GM21447 (cell line): ENCODE results near the gene ZNF653.
"Not testable (repeated sequence)": the region's sequence is repeated elsewhere in the genome, so short reads cannot be mapped to it uniquely, and the experiment has no call there.

Experiments used
- ATAC-seq: cut with Tn5 transposase; IDR thresholded peaks from one replicate; pipeline ENCODE4 v1.9.1; 2021; ENCODE audit not compliant: unreplicated experiment

The ZNF653 gene

DNA sequence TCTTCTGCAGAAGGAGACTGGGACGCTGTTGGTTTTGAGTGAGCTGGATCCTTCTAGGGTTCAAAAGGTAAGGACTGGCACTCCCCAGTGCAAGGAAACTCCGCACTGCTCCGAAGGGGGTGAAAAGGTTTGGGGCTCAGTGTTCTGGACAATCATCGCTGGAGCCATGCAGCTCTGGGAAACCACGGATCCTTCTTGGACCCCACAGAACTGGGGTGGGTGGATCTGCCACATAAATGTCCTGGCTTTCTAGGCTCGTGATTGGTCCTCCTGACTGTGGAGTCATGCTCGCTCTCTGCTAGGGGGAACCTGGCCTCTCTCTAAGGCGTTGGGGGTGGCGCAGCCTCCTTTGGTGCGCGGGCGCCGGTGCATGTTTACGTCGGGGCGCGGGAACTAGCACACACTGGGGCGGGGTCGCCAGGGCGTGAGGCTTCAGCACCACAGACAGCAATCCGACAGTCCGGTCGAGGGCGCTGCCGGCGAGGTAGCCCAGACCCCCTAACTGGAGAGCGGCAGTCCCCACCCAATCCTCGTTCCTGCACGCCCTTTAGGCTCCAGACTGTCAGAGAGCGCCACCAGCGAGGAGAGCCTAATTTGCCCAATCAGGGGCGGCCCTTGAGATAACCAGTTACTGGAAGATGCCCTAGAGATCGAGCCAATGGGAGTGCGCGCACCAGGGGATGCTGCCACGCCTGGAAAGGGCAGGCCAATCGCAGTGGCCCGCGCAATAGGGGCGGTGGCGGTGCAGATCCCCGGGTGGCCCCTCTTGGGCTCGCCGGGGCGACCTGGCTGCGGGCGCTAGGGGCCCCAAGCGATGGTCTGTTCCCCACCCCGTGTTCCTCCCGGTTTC, 23.9 kb downstream of the ZNF653 start:
- peak; percentile 62 for ATAC-seq

DNA sequence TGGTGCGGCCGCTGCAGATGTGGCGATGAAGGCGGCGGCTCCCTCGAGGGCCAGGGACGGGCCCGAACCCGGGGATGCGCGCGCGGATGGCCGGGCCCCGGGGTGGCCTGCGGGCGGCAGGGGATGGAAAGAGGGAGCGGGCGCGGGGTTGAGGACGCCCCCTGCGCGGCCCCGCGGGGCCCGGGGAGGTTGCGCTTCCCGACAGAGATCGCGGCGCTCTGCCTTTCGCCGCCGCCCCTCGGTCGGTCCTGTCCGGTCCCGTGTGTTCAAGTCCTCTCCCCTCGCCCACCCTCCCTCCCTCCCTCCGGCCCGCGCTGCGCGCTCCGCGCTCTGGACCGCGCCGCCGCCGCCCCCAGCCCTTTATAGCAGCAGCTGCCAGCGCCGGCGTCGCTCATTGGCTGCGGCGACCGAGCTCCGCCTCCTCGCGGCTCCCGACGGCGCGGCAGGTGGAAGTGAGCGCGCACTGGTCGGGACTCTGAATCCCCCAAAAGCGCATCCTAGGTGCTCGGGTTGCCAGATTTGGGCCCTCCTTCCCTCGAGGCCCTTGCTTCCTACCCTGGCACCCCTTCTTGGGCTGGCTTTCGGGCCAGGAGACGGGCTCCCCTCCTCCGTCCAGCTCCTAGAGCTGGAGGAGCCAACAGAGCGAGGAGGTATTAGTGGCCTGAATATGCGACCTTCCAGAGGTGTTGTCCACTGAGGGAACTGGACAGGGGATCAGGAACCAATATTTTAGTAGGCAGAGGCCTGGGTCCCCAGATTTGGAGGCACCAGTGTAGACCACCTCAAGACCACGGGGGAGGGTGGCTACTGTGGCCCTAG, 24.7 kb downstream of the ZNF653 start, which contains the start of gene ELAVL3:
ELAVL3 (minus strand) TSS at position 332 of the 819 bp plus-strand sequence. CDS start 438 bp downstream, outside the sequence.
- no peak for ATAC-seq

DNA sequence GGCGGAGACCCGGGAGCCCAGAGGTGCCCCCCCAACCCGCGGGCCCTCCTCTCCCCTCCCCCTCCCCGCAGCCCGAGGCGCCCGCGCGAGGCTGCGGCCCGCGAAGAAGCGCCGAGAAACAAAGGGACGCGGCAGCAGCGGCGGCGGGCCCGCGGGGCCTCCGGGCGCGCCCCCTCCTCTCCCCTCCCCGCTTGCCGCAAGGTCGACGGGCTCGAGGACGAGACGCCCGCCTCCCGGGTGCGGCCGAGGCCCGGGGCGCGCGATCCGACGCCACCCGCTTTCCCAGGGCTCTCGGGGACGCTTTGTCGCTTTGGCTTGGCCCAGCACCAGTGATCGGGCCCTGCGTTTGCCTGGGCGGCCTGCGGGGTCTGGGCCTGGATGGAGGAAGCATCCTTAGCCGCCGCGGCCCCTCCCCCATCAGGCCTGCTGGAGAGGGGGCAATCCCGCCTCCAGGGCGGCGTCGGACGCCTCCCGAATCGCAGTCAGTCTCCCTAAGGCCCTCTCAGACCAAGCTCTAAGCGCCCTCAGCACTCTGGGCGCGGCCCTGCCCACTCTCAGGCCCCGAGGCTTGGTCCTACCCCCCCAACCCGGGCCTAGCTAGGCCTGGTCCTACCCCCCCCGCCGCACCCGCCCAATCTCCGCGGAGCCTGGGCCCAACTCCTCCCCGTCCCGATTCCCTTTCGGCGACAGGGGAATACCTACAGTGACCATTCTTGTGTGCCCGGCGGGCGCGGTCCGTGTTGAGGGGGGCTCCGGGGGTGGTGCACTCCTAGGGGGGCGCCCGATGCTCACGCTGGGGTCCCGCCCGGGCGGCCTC, 25.5 kb downstream of the ZNF653 start:
- no peak for ATAC-seq

DNA sequence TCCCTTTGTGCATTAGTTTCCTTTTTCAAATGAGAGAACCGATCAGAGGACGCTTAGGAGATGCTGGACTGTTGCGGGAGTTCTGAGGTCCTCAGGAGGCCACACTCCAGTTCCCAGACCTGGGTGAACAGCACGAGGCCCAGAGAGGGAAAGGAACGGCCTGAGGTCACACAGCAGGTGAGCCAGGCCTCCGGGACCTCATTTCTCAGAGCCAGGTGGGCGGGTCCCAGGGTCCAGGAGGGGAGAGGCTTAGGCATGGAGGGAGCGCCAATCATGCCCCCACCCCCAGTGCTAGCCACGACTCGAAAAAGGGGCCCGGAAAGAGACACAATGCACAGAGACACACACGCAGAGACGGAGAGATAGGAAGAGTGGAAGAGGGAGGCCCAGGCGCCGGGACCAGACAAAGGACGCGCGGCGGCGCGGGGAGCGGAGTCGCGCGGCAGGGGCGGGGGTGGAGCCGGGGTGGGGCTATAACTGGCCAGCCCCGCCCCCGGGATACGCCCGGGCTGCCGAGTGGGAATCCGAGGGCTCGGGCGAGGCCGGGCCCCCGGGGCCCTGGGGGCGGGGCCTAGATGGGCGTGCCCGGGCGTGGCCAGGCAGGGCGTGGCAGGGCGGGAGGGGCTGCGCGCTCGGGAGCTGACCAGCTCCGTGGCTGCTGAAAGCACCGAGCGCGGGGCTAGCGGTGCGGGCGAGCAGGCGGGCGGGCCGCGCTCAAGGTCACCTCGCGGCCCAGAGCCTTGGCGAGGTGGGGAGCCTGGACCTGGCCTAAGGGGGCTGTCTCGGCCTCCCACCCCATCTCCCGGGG, 26.3 kb downstream of the ZNF653 start:
- no peak for ATAC-seq

DNA sequence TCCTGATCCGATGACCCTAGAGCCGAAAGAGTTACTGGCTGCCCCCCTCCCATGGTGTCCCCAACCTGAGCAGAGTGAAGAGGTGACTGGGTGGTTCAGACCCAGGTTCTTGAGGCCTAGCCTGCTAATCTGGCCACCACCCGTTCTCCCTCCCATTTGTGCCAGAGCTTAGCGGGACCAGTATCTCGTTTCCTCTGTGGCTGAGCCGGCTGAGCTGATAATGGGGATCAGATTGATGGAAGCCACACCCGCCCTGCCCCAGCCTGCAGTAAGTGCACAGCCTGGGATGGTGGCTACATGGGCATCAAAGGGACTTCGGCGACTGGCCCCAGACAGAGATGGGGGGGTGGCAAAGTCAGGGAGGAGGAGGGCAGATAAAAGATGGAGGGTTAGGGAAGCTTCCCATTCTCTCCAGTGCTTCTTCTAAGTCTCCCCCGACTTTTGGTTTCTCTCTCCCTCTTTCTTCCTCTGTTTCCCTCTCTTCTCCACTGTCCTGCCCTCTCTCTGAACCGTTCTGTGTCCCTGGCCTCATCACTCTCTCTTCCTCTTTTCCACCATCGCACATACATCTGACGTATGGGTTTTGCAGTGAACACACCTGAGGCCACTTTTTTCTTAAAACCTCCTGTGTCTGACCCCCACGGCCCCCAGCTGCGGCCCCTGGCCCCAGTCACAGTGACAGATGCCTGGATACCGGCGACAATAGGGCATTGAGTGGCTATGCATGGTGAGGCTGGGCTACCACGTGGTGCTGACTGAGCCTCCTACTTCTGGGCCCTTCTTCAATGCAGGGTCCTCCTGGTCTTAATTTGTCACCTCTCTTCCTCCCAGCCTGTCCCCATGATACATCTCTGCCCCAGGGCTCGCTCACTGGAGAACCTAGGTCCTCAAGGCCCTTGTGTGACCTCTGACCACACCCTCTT, 27.2 kb downstream of the ZNF653 start:
- no peak for ATAC-seq

DNA sequence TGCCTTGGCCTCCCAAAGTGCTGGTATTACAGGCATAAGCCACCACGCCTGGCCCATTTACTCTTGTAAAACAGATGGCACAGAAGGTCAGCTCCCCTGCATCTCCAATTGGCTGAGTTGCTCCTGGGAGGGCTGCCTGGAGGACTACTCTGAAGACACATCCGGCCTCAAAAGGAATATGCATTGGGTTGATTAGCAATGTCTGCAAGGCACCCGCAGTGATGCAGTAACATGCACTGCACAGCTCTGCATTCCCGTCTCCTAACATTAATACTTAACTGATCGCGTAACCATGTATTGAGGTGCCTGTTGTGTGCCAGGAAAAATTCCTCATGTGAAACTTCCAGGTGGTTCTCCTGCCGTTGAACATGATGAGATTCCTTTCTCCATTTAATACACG, 29.8 kb downstream of the ZNF653 start:
- no peak for ATAC-seq

DNA sequence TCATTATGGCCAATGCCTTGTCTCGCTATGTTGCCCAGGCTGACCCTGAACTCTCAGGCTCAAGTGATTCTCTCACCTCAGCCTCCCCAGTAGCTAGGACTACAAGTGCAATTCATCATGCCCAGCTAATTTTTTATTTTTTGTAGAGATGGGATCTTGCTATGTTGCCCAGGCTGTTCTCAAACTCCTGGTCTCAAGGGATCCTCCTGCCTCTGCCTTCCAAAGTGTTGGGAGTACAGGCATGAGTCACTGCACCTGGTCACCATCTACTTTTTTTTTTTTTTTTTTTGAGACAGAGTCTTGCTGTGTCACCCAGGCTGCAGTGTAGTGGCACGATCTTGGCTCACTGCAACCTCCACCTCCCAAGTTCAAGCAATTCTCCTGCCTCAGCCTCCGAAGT, 30.3 kb downstream of the ZNF653 start:
- ATAC-seq: not testable (repeated sequence)

DNA sequence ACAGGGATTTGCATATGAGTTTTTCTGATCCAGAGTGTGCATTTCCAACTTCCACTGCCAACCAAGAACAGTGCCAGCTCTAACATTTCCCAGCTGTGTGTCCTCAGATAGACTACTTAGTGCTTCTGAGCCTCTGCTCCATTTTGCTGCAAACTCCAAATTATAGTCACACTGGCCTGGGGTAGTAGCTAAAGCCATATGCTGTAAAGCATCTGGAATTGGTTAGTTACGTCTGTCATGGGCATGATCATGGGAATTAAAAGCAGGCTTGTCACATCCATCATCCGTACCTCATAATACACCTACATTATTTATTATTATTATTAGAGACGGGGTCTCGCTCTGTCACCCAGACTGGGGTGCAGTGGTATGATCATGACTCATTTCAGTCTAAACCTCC, 31.9 kb downstream of the ZNF653 start:
- ATAC-seq: no peak

DNA sequence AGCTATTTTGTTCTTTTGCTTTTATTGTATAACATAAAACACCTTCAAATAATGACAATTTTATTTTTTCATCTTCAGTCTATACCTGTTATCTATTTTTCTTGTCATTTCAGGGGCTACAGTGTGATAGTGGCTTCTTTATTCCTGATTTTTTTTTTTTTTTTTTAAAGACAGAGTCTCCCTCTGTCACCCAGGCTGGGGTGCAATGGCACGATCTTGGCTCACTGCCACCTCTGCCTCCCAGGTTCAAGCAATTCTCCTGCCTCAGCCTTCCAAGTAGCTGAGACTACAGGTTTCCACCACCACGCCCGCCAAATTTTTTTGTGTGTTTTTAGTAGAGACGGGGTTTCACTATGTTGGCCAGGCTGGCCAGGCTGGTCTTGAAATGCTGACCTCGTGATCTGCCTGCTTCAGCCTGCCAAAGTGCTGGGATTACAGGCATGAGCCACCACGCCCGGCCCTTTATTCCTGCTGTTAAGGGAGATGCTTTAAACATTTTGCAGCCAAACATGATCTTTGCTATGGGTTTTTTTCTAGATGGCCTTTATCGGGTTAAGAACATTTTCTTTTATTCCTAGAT, 37.3 kb downstream of the ZNF653 start:
- not testable (repeated sequence) for ATAC-seq

DNA sequence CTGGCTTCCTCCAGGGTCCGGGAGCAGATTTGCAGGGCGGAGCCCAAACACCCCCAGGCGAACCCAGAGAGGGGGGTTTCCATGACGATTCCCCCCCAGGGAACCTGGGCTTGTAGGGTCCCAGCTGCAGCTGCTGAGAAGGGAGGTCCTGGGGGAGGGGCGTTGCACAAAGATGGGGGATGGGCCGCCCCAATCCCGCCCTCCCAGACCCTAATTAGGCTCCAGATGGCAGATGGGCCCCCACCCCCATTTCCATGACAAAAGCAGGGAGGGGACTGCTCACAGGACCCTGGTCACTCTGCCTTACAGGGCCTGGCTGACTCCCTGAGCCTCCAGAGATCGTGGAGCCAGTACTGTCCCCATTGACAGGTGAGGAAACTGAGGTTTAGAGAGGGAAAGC, 40.0 kb downstream of the ZNF653 start:
- ATAC-seq: no peak

DNA sequence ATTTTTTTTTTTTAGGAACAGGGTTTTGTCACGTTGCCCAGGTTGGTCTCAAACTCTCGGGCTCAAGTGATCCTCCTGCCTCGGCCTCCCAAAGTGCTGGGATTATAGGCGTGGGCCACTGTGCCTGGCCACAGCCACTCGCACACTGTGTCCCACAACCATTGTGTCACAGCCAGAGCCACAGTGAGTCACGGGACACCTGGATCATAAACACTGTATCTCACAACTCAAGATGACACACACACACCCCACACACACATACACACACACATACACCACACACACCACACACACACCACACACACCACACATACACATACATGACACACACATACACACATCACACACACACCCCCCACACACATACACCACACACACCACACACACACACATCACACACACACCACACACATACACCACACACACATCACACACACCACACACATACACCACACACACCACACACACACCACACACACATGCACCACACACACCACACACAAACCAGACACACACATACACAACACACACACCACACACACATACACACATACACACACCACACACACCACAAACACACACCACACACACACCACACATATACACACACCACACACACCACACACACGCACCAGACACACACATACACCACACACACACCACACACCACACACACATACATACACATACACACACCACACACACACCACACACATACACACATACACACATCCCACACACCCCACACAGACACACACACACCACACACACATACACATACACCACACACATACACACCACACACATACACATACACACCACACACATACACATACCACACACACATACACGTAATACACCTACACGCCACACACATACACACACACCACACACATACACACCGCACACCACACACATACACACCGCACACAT, 41.0 kb downstream of the ZNF653 start:
- no peak for ATAC-seq

DNA sequence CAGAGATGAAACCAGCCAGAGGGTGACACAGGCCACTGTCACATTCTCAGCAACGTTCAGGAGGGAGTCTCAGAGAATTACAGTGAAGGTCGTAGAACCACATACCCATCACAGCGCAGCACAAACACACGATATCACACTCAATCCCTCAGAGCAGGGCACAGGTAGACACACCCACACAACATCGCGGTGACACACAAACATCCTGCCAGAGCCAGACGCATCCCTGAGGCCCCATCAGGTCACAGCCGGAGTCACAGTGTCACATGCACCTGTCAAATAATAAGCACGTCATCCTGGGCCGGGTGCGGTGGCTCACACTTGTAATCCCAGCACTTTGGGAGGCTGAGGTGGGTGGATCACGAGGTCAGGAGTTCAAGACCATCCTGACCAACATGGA, 42.2 kb downstream of the ZNF653 start:
- no peak for ATAC-seq

DNA sequence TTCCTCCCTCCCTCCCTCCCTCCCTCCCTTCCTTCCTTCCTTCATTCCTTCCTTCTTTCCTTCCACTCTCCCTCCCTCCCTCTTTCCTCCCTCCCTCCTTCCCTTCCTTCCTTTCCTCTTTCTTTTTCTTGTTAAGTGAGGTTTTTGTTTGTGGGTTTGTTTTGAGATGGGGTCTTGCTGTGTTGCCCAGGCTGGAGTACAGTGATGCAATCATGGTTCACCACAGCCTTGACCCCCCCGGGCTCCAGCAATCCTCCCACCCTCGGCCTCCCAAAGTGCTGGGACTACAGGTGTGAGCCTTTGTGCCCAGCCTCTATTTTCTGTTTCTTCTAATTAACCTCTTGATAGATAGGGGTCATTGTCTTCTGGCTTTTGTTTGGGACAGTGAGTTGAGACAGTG, 44.2 kb downstream of the ZNF653 start:
- ATAC-seq: no peak

DNA sequence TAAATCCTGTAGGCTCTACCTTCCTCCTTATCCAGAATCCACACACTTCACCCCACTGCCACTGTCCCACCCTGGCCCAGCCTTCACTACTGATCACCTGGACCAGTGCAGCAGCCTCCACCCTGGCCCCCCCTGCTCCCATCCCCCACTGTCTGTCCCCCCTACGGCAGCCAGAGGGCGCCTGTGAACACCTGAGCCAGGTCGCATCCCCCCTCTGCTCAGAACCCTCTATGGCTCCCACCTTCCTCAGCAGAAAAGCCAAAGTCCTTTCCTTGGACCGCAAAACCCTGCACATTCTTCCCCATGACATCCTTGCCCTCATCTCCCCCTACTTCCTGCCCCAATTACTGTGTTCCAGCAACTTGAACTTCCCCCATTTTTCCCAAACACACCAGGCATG, 45.4 kb downstream of the ZNF653 start:
- ATAC-seq: no peak

DNA sequence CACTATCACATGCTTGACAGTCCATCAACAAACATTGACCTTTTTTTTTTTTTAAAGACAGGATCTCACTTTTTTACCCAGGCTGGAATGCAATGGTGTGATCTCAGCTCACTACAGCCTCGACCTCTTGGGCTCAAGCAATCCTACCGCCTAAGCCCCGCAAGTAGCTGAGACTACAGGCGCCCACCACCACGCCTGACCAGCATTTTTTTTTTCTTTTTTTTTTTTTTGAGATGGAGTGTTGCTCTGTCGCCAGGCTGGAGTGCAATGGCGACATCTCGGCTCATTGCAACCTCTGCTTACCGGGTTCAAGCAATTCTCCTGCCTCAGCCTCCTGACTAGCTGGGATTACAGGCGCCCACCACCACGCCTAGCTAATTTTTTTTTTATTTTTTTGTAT, 46.7 kb downstream of the ZNF653 start:
- not testable (repeated sequence) for ATAC-seq

DNA sequence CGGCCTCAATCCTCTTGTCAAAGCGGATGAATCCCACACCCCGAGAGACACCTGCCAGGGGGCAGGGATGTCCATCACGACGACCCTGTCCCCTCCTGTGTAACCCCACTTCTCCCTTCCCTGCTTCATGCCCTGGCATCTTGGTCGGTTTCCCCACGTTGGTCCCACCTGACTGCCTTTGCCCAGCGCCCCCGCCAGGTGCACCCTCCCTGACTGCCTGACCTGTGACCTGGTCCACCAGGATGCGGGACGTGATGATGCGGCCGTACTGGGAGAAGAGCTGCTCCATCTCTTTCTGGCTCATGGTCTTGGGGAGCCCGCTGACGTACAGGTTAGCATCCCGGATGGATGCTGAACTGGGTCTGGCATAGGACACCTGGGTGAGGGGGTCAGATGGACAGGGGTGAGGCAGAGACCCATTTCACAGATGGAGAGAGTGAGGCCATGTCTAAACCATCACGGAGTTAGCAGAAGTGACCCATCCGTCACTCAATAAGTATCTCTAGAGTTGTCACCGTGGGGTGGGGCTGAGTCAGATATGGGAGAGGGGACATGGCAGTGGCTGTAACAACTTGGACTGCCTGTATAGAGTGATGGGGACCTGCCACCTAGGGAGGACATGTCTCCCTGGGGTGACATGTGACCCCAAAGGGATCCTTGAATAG, 47.3 kb downstream of the ZNF653 start:
- no peak for ATAC-seq

DNA sequence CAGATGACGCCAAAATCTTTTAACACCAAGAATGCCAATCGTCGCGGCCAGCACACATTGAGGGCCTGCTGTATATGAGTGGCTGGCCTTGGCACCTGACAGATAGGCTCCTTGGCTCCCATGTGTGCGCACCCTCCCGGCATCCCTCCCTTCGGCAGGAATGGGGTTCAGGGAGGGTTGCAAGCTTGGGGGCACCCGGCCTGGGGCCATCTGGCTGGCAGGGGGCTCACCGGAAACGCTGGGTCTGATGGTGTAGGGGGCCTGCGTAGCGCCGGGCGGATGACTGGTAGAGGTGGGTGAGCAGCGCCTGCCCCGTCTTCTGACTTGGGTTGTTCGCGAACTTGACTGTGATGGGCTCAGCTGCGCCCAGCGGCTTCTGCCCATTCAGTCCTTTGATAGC, 47.8 kb downstream of the ZNF653 start:
- no peak for ATAC-seq
